ENCODE data around the gene CREB5. TPM values are rescaled to one million over a fixed set of nuclear protein-coding genes. Genes with fewer than 3 reads are reported as not detected.
A peak's percentile ranks its signal among the peaks of the same experiment; 100 is the strongest.

The CREB5 gene
- total RNA-seq, 1 experiment from 2014 or later, result 19.2 TPM

DNA sequence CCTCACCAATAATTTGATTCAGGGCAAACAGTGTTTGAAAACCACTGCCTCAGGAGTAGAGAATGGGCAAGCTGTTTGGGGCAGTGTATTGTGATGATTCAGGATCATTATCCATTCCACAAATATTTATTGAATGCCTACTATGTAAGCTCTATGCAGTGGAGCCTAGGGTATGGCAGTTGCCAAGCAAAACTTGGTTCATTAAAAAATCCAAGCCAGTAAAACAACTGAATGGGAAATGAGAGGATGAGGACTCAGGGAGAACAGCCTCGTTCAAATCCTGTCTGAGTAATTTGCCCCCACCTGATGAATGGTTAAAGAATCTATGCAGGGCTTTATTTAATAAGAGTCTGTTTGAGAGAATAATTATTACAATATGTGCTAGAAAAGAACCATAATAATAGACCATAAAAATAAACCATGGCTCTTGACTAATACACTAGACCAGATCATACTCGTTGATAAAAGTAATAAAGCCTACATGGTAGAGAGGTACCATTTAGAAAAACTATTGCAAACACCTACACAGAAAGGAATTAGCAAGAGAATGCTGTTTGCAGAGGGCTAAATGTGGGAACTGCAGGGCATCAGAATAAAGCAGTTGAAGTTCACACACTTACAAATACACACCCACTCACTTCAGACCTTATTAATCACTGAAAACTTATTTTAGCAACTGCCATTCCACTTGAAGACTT, 71.7 kb downstream of the CREB5 start:
- Mint-ChIP-seq H3K4me1 (ENCODE audit: low read depth, unreplicated experiment) (peaks cover 14% of the 10 kb centered on the region), H3K36me3 (ENCODE audit: insufficient read depth, unreplicated experiment) (no peaks in the 10 kb centered on the region), H3K4me3 (ENCODE audit: low read depth, unreplicated experiment) (no peak overlapping the region), H3K27ac (ENCODE audit: unreplicated experiment) (no peak overlapping the region), H3K9me3 (ENCODE audit: low read depth, unreplicated experiment) (no peaks in the 10 kb centered on the region), H3K27me3 (ENCODE audit: unreplicated experiment) (no peaks in the 10 kb centered on the region)
- DNase-seq, result no peak
- intact Hi-C loops (cut with micrococcal nuclease; ENCODE audit: unreplicated experiment), result no loop called here
- no TSS peak for BruUV-seq (replicated peaks)
- CTCF ChIA-PET, result no interaction called here
- TF ChIP-seq, protein P1, sequence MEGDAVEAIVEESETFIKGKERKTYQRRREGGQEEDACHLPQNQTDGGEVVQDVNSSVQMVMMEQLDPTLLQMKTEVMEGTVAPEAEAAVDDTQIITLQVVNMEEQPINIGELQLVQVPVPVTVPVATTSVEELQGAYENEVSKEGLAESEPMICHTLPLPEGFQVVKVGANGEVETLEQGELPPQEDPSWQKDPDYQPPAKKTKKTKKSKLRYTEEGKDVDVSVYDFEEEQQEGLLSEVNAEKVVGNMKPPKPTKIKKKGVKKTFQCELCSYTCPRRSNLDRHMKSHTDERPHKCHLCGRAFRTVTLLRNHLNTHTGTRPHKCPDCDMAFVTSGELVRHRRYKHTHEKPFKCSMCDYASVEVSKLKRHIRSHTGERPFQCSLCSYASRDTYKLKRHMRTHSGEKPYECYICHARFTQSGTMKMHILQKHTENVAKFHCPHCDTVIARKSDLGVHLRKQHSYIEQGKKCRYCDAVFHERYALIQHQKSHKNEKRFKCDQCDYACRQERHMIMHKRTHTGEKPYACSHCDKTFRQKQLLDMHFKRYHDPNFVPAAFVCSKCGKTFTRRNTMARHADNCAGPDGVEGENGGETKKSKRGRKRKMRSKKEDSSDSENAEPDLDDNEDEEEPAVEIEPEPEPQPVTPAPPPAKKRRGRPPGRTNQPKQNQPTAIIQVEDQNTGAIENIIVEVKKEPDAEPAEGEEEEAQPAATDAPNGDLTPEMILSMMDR (IDR thresholded peaks at IDR 0.05; ENCODE audit: unreplicated experiment), result no peak

GRCh38 chr7:28484606-28484935, 72.3 kb downstream of the CREB5 start:
- TF ChIP-seq, protein P1 (IDR thresholded peaks at IDR 0.05; ENCODE audit: unreplicated experiment), result no peak
- Mint-ChIP-seq H3K27ac (ENCODE audit: unreplicated experiment) (no peak overlapping the region), H3K4me1 (ENCODE audit: low read depth, unreplicated experiment) (peaks cover 15% of the 10 kb centered on the region)

GRCh38 chr7:28487487-28487886, 75.2 kb downstream of the CREB5 start:
- DNase-seq, result no peak
- intact Hi-C loops (cut with micrococcal nuclease; ENCODE audit: unreplicated experiment), result loop anchor here (5.0 kb wide), 1 partner anchor 75 kb away; the partner anchor contains the start of gene CREB5
- Mint-ChIP-seq H3K36me3 (ENCODE audit: insufficient read depth, unreplicated experiment) (no peaks in the 10 kb centered on the region), H3K27ac (ENCODE audit: unreplicated experiment) (no peak overlapping the region), H3K4me1 (ENCODE audit: low read depth, unreplicated experiment) (peaks cover 34% of the 10 kb centered on the region), H3K27me3 (ENCODE audit: unreplicated experiment) (no peaks in the 10 kb centered on the region), H3K4me3 (ENCODE audit: low read depth, unreplicated experiment) (no peak overlapping the region), H3K9me3 (ENCODE audit: low read depth, unreplicated experiment) (peaks cover 4% of the 10 kb centered on the region)
- no TSS peak for BruUV-seq (replicated peaks)
- CTCF ChIA-PET, result no interaction called here
- TF ChIP-seq, protein P1 (IDR thresholded peaks at IDR 0.05; ENCODE audit: unreplicated experiment), result no peak

More at GRCh38 chr7:28484606-28484935, 72.3 kb downstream of the CREB5 start:
- BruUV-seq (replicated peaks), result no TSS peak
- H3K27me3 Mint-ChIP-seq (ENCODE audit: unreplicated experiment), result no peaks in the 10 kb centered on the region
- DNase-seq, result no peak
- H3K9me3 Mint-ChIP-seq (ENCODE audit: low read depth, unreplicated experiment), result no peaks in the 10 kb centered on the region
- CTCF ChIA-PET, result no interaction called here
- intact Hi-C loops (cut with micrococcal nuclease; ENCODE audit: unreplicated experiment), result no loop called here
- no peak overlapping the region for H3K4me3 Mint-ChIP-seq (ENCODE audit: low read depth, unreplicated experiment)
- H3K36me3 Mint-ChIP-seq (ENCODE audit: insufficient read depth, unreplicated experiment), result no peaks in the 10 kb centered on the region

DNA sequence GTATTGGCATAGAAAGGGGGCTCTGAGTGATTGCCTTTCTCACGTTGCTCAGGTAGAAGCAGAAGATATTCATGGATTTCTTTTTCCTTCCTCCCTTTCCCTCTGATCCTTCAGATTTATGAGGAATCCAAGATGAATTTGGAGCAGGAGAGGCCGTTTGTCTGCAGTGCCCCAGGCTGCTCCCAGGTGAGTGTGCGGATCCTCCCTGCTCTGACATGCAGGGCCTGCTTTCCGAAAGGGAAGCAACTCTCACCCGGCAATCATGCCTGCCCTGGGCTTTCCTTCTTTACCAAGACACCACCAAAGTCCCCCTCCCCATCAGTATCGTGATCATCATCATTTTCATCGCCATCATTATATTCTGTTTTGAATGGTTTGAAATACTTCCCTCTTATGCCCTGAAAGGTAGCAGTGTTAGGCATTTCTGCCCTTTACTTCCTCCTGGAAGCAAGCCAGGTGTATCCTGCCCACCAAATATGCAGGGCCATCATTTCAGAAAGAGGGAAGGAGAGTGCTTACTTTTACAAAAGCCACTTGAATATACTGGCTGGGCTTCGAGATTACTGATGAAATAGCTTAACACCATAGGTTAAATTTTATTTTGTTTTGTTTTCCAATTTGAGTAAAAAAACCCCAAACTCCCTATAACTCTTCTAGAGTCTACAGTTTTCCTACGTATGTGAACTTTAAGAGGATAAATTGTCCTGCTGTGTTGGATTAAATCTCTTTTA, 75.9 kb downstream of the CREB5 start:
- intact Hi-C loops (cut with micrococcal nuclease; ENCODE audit: unreplicated experiment), result loop anchor here (5.0 kb wide), 1 partner anchor 76 kb away; the partner anchor contains the start of gene CREB5
- TF ChIP-seq, protein P1 (IDR thresholded peaks at IDR 0.05; ENCODE audit: unreplicated experiment), result no peak
- H3K4me3 Mint-ChIP-seq (ENCODE audit: low read depth, unreplicated experiment), result no peak overlapping the region

More for the DNA sequence above, 75.9 kb downstream of the CREB5 start:
- H3K4me1 Mint-ChIP-seq (ENCODE audit: low read depth, unreplicated experiment), result peaks cover 36% of the 10 kb centered on the region
- no TSS peak for BruUV-seq (replicated peaks)
- H3K36me3 Mint-ChIP-seq (ENCODE audit: insufficient read depth, unreplicated experiment), result no peaks in the 10 kb centered on the region
- no peaks in the 10 kb centered on the region for H3K27me3 Mint-ChIP-seq (ENCODE audit: unreplicated experiment)
- H3K9me3 Mint-ChIP-seq (ENCODE audit: low read depth, unreplicated experiment), result peaks cover 4% of the 10 kb centered on the region
- DNase-seq, result peak; percentile 71
- peak overlapping the region; percentile 74 for H3K27ac Mint-ChIP-seq (ENCODE audit: unreplicated experiment)
- CTCF ChIA-PET, result interaction anchor here (0.6 to 0.9 kb wide), 2 partner anchors 83 to 123 kb away, joined by 3 to 6 read pairs; no protein-coding TSS in a partner anchor

All from Calu3 (cell line).